ENCODE results near the gene MRPL14. TPM values are rescaled to one million over a fixed set of nuclear protein-coding genes. Genes with fewer than 3 reads are reported as not detected.

The MRPL14 gene
- total RNA-seq, 4 donors from 2014 or later = 45.7 to 74.3 (median 52.0) TPM

GRCh38 chr6:44143731-44144130 lies 16.5 kb upstream of the MRPL14 start:
- 83 to 96% methylated on average over 1 of the region's 1 CpG for WGBS, 2 donors
- DNase-seq (ENCODE audit: low spot score in 2 of 2) = no peak
- intact Hi-C loops (cut with DNase I; ENCODE audit: low total_unique reads) = no loop called here
- TF ChIP-seq CTCF (IDR thresholded peaks at IDR 0.05) = no peak
- TF ChIP-seq POLR2A (IDR thresholded peaks at IDR 0.05) = no peak
- H3K4me3 ChIP-seq (ENCODE audit: low read depth, poor library complexity, severe bottlenecking) = no peak overlapping the region

- WGBS, 2 donors = 0 to 100% methylated on average over 1 of the region's 1 CpG
- TF ChIP-seq POLR2A (IDR thresholded peaks at IDR 0.05) = no peak
- no peak for TF ChIP-seq CTCF (IDR thresholded peaks at IDR 0.05)
- no peak overlapping the region for H3K4me3 ChIP-seq (ENCODE audit: low read depth, poor library complexity, severe bottlenecking)
- intact Hi-C loops (cut with DNase I; ENCODE audit: low total_unique reads) = no loop called here
- no peak for DNase-seq (ENCODE audit: low spot score in 2 of 2)
Measured at GRCh38 chr6:44142835-44143234, 15.6 kb upstream of the MRPL14 start.

GRCh38 chr6:44139351-44139743 lies 12.1 kb upstream of the MRPL14 start:
- WGBS, 2 donors = 89 to 94% methylated on average over 10 of the region's 10 CpGs
- no peak overlapping the region for H3K4me3 ChIP-seq (ENCODE audit: low read depth, poor library complexity, severe bottlenecking)
- no peak for TF ChIP-seq CTCF (IDR thresholded peaks at IDR 0.05)
- TF ChIP-seq POLR2A (IDR thresholded peaks at IDR 0.05) = no peak
- no peak for DNase-seq (ENCODE audit: low spot score in 2 of 2)
- intact Hi-C loops (cut with DNase I; ENCODE audit: low total_unique reads) = no loop called here

GRCh38 chr6:44138717-44139350 lies 11.6 kb upstream of the MRPL14 start:
- TF ChIP-seq POLR2A (IDR thresholded peaks at IDR 0.05) = no peak
- no peak overlapping the region for H3K4me3 ChIP-seq (ENCODE audit: low read depth, poor library complexity, severe bottlenecking)
- WGBS, 2 donors = 58 to 73% methylated on average over 3 to 6 of the region's 6 CpGs
- DNase-seq (ENCODE audit: low spot score in 2 of 2) = no peak
- intact Hi-C loops (cut with DNase I; ENCODE audit: low total_unique reads) = no loop called here

- intact Hi-C loops (cut with DNase I; ENCODE audit: low total_unique reads) = no loop called here
- TF ChIP-seq CTCF (IDR thresholded peaks at IDR 0.05) (no peak), POLR2A (IDR thresholded peaks at IDR 0.05) (no peak)
Measured at GRCh38 chr6:44135875-44136274, 8.6 kb upstream of the MRPL14 start.

GRCh38 chr6:44135173-44135758 lies 8.0 kb upstream of the MRPL14 start:
- intact Hi-C loops (cut with DNase I; ENCODE audit: low total_unique reads) = no loop called here
- no peak overlapping the region for H3K4me3 ChIP-seq (ENCODE audit: low read depth, poor library complexity, severe bottlenecking)
- no peak for TF ChIP-seq CTCF (IDR thresholded peaks at IDR 0.05)
- no peak for TF ChIP-seq POLR2A (IDR thresholded peaks at IDR 0.05)
- 80 to 84% methylated on average over 10 of the region's 10 CpGs for WGBS, 2 donors
- DNase-seq (ENCODE audit: low spot score in 2 of 2) = no peak

More at GRCh38 chr6:44135875-44136274, 8.6 kb upstream of the MRPL14 start:
- WGBS, 2 donors = 86 to 87% methylated on average over 7 of the region's 7 CpGs
- no peak for DNase-seq (ENCODE audit: low spot score in 2 of 2)
- H3K4me3 ChIP-seq (ENCODE audit: low read depth, poor library complexity, severe bottlenecking) = no peak overlapping the region
